NCI-H128 (cell line): Measurements from ENCODE around the gene TCTN1.

ENCODE experiments used
- DNase-seq: peaks from one replicate; lab custom pipeline; 2025; ENCODE audit not compliant: unreplicated experiment; lab: John Stamatoyannopoulos, UW

TCTN1 gene

GRCh38 chr12:110677982-110678381 lies 64.1 kb downstream of the TCTN1 start:
- DNase-seq, result no peak

DNA sequence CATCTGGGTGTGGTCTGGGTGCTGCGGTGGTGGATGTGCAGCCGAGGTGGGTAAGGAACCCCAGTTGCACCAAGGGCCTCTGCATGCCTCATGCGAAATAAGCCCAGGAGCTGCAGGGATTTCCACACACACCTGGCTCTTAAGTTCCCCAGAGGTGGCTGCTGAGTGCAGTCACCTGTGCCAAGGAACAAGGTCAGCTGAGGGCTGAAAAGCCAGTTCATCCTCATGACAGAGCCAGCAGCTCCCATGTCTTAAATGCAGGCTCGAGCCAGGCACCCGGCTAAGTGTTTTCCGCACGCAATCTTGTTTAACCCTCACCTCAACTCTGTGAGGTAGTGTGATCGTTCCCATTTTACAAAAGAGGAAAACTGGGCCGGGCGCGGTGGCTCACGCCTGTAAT lies 65.3 kb downstream of the TCTN1 start:
- no peak for DNase-seq

DNA sequence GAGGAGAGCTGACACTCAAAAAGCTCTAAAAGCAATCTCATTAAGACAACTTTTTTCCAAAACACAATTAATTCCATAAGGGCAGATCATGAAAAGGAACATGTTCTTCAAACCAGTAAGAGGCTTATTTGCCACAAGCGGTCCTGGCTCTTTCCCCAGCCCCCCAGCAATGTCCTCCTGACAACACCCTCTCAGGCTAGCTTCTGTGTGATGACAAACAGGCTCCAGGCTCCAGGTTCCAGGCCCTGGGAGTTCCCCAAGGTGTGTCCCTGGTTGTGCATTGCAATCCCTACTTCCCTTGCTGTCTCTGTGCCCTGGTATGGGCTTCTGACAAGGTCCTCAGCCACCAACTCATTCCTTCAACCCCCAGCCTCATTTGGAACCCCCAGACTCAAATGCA lies 66.1 kb downstream of the TCTN1 start:
- DNase-seq, result no peak

GRCh38 chr12:110683888-110684287 lies 70.0 kb downstream of the TCTN1 start:
- no peak for DNase-seq

DNA sequence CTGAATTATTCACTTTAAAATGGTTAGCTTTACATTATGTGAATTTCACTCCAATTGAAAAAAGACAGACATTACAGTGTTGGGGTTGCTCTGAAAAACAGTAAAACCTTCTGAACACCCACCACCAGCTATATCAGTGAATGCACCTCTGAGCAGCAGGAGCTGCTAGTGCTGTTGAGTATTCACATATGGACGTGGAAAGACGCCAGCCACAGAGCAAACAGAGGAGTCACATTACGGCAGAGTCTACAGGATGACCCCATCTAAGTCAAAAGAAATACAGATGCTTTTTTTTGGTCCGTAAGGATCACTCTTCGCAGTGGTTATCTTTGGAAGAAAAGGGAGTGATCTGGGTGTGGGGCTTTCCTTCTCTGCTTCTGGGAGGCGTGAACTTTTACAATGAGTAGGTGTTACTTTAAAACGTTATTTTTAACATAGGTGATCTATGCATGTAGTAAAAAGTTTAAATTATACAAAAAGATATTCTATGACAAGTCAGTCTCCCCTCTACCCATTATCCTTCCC lies 70.4 kb downstream of the TCTN1 start:
- DNase-seq, result no peak

- no peak for DNase-seq
Observed at GRCh38 chr12:110686294-110686903, 72.5 kb downstream of the TCTN1 start.

DNA sequence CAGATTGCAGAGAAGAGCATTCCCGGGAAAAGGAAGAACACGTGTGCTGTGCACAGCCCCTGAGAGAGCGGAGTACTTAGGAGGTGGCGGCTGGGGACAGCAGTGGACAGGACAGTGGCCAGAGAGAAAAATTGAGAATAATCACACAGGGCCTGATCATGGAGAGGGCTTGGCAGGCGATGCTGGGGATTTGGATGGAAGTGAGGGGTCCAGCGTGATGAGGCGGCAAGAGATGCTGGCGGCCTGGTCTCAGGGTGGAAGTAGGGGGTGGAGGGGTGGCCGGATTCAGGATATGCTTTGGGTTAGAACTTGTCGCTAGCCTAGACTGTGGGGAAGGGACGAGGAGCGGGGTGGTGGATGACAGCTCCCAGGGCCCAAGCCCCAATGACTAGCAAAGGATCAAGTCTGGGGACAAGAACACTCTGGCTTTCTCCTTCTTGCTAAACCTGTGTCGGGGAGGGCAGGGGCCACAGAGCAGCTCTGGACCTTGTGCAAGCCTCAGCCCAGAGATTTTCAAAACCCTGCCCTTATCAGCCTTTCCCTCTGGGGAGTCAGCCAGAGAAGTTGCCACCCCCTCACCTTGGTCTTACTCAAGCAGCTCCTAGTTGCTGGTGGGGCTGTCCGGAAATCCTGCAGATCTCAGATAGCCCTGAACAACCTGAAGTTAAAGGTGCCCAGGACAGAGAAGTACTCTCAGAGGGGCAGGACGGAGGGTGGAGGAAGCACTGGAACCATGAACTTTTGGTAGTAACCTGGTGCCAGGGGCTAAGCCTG lies 73.7 kb downstream of the TCTN1 start:
- no peak for DNase-seq

DNA sequence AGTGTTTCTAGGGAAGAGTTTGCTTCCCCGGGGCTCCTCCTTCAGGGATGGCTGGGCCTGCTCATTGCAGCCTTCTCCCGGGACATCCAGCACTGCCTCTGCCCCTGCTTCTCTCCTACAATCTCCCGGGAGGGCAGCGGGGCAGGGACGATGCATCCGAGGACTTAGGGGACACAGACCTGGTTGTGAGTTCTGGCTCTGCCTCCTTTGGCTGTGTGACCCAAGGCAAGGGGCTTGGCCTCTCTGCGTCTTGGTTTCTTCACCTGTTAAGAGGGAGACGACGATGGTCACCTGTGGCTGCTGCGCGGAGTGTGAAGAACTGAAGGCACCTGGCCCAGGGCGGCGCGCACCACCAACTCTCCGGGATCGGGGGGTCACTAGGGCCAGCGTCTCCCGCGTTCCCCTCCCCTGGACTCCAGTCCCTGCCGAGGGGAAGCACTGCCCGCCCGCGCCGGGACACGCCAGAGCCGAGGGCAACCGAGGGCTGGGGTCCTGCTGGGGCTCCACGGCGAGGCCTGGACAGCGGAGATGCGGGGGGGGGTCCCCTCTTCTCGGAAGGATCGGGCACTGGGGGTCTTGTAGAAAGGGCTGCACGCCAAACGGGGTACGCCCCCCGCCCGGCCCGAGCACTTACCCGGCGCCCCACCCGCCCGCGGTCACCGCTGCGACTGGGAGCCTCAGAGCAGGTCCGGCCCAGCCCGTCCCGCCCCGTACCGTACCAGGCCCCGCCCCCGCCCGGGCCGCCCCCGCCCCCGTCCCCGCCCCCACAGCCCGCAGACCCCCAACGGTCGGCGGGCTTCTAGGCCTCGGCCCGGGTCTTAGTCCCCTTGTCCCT lies 74.7 kb downstream of the TCTN1 start, which contains the start of gene HVCN1:
Gene HVCN1 (minus strand): TSS at position 670 of the 835 bp plus-strand sequence. CDS start 5,870 bp downstream, outside the sequence.
- DNase-seq, result no peak

DNA sequence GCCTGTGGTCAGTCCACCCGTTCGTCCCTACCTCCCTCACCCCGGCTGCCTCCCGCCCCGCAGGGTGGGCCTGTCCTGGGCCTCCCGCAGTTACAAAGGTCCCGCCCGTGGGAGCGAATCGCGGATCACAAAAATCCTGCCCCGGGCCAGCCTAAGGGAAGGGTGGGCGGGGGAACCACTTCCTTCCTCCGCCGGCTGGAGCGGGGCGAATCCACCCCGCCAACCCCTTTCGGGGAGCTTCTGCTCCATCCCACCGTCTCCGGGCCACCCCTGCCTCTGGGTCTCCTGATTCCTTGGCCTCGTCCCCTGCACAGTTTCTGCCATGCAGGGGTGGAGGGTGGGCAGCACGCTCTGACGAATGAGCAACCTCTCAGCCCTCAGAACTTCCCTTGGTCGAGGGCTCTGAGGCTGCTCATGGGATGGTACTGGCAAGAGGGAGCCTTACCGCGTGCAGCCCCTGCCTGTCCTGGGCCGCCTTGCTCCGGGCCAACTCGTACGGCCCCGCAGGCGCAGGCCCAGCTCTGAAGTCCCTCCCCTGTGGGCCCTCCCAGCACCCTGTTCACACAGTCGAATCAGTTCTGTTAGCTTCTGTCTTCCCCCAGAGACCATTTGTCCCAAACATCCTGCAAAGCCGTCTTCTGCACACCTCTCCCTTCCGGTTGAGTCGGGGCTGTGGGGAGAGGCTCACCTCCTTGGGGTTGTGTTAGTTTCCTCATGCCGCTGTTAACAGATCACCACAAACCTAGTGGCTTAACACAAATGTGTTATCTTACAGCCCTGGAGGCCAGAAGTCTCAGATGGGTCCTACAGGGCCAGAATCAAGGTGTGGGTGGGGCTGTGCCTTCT lies 75.6 kb downstream of the TCTN1 start:
- no peak for DNase-seq

- no peak for DNase-seq
Observed at GRCh38 chr12:110690127-110690430, 76.2 kb downstream of the TCTN1 start.

- no peak for DNase-seq
Observed at GRCh38 chr12:110693731-110694130, 79.8 kb downstream of the TCTN1 start.

GRCh38 chr12:110694330-110694901 lies 80.5 kb downstream of the TCTN1 start:
- no peak for DNase-seq

DNA sequence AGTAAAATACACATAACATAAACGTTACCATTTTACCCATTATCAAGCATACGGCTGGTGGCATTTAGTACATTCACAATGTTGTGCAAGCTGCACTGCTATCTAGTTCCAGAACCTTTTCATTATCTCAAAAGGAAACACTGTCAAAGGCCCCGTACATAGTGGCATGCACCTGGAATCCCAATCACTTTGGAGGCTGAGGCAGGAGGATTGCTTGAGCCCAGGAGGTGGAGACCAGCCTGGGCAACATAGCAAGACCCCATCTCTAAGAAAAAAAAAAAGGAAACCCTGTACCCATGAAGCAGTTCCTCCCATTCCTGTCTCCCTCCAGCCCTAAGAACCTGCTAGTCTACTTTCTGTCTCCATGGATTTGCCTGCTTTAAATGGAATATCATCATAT lies 82.4 kb downstream of the TCTN1 start:
- DNase-seq, result no peak

- no peak for DNase-seq
Observed at GRCh38 chr12:110697236-110697635, 83.3 kb downstream of the TCTN1 start.

DNA sequence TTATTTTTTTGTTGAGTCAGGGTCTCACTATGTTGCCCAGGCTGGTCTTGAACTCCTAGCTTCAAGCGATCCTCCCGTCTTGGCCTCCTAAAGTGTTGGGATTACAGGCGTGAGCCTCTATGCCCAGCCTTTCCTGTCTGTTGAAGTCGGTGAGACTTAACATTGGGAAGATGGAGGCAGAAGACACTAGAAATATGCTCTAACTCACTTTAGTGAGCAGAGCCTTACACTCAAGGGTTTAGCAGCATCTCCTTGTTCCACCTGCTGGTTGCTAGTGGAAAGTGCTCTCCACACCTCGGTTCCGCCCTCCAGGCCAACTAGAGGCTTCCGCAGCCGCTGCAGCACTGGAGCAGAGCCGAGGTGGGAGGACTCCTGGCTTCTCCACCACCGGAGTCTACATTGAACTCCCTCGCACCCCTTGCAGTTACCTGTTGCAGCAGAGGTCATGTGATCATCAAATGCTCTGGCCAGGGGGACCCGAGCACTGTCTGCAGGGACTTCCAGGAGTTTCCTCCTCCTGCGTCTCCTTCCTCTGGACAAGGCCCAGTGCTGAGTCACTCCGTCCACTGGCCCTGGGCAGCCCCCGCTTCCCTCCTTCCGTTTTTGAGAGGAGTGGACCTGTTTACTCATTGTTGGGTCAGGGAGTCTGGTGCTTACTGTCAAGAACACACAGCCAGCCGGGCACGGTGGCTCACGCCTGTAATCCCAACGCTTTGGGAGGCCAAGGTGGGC lies 84.4 kb downstream of the TCTN1 start:
- no peak for DNase-seq
